Type B pancreatic cell (in vitro differentiated cells): Measurements from ENCODE around the gene TPP1. TPM values are rescaled to one million over a fixed set of nuclear protein-coding genes. Genes with fewer than 3 reads are reported as not detected.

Source experiments
- DNase-seq: peaks from one replicate; pipeline ENCODE4 v3.0.0; 2021; ENCODE audit warnings: mixed read lengths; ENCODE audit not compliant: unreplicated experiment; ENCODE audit errors: extremely low spot score
- H3K27ac Mint-ChIP-seq: 2 replicates; pipeline ENCODE4 v1.8.0; 2021; ENCODE audit warnings: mild to moderate bottlenecking, mixed read lengths
- H3K27me3 Mint-ChIP-seq: 2 replicates; pipeline ENCODE4 v1.8.0; 2021; ENCODE audit warnings: mixed read lengths
- H3K36me3 Mint-ChIP-seq: 2 replicates; pipeline ENCODE4 v1.8.0; 2021; ENCODE audit warnings: mixed read lengths
- H3K4me1 Mint-ChIP-seq: one replicate; pipeline ENCODE4 v1.8.0; 2021; ENCODE audit warnings: mixed read lengths; ENCODE audit not compliant: unreplicated experiment
- H3K4me3 Mint-ChIP-seq: 2 replicates; pipeline ENCODE4 v1.8.0; 2021; ENCODE audit warnings: mild to moderate bottlenecking, mixed read lengths
- H3K9me3 Mint-ChIP-seq: 2 replicates; pipeline ENCODE4 v1.8.0; 2021; ENCODE audit warnings: mixed read lengths
- total RNA-seq: library from RNA; stranded (reverse); gene quantifications from 2 replicates; pipeline ENCODE4 v1.2.1, GENCODE V29; 2021; ENCODE audit warnings: low replicate concordance
- TF ChIP-seq, protein P1 (sequence below): fragments of 200-600 bp; sonication (generic); conservative IDR thresholded peaks from 2 replicates; pipeline ENCODE4 v1.5.0; 2021; ENCODE audit warnings: antibody characterized with exemption, mild to moderate bottlenecking

Gene TPP1
- total RNA-seq, 1 donor from 2014 or later, result 72.8 TPM

DNA sequence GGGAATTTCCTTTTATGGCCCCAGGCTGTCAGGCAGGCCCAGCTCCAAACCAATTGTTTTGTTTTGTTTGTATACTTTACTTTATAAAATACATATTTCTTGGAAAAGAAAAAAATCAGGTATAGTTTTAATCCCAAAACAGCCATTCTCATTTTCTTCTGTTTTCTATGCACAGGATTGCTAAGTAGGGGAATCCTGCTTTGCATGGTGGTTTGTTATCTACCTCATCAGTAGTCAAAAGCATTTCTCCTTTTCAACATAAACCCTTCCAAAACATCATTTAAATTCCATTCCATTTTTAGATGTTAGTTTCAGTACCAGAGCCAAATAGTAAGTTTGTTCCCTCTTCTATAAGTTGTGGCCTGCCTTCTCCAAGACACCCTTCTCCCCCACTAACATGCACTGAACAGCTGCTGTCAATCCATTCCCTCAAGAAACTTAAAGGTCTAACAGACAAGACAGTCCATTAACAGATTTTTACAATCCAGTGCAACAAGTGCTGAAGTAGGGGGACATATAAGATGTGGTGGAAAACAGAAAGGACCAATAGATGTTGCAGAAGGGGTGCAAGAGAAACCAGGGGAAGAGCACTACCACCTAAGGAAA, 11.9 kb downstream of the TPP1 start:
- TF ChIP-seq, protein P1, sequence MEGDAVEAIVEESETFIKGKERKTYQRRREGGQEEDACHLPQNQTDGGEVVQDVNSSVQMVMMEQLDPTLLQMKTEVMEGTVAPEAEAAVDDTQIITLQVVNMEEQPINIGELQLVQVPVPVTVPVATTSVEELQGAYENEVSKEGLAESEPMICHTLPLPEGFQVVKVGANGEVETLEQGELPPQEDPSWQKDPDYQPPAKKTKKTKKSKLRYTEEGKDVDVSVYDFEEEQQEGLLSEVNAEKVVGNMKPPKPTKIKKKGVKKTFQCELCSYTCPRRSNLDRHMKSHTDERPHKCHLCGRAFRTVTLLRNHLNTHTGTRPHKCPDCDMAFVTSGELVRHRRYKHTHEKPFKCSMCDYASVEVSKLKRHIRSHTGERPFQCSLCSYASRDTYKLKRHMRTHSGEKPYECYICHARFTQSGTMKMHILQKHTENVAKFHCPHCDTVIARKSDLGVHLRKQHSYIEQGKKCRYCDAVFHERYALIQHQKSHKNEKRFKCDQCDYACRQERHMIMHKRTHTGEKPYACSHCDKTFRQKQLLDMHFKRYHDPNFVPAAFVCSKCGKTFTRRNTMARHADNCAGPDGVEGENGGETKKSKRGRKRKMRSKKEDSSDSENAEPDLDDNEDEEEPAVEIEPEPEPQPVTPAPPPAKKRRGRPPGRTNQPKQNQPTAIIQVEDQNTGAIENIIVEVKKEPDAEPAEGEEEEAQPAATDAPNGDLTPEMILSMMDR, result no peak
- Mint-ChIP-seq H3K4me1 (peaks cover 25% of the 10 kb centered on the region), H3K9me3 (no peaks in the 10 kb centered on the region), H3K36me3 (peaks cover 17% of the 10 kb centered on the region), H3K27me3 (no peaks in the 10 kb centered on the region), H3K4me3 (peak overlapping the region; percentile 77), H3K27ac (peak overlapping the region; percentile 94)
- no peak for DNase-seq

DNA sequence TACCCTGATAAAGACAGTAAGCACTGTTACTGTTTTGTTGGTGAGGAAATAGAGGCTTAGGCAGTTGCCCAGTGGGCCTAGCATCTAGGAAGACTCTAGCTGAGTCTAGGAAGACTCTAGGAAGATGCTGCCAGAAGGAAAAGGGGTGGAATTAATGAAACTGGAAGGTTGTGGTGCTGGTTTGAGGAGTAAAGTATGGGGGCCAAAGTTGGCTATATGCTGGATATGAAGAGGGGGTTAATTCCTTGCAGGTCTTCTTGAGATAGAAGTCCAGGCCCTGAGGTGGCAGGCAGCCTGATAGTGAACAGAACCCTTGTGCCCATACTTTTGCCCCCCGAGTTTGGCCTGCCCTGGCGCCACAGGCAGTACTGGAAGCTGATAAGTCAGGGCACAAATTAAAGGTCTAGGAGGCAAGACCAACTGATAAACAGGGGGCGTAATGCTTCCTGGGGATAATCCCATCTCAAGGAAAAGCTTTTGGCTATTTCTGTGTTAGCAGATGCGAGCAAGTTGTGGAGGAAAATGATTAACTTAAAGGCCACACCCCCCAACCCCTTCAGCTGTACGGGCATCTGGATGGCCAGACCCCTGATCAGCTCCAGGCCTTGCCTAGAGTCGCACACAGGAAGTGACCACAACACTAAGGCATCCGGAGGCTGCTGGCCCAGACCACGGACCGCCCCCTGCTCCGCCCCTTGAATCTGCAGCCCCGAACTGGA, 12.6 kb downstream of the TPP1 start:
- peak overlapping the region; percentile 94 for H3K27ac Mint-ChIP-seq
- peaks cover 30% of the 10 kb centered on the region for H3K4me1 Mint-ChIP-seq
- H3K27me3 Mint-ChIP-seq, result no peaks in the 10 kb centered on the region
- H3K36me3 Mint-ChIP-seq, result peaks cover 17% of the 10 kb centered on the region
- TF ChIP-seq, protein P1, result no peak
- peak overlapping the region; percentile 77 for H3K4me3 Mint-ChIP-seq
- peak; percentile 87 for DNase-seq
- H3K9me3 Mint-ChIP-seq, result no peaks in the 10 kb centered on the region

DNA sequence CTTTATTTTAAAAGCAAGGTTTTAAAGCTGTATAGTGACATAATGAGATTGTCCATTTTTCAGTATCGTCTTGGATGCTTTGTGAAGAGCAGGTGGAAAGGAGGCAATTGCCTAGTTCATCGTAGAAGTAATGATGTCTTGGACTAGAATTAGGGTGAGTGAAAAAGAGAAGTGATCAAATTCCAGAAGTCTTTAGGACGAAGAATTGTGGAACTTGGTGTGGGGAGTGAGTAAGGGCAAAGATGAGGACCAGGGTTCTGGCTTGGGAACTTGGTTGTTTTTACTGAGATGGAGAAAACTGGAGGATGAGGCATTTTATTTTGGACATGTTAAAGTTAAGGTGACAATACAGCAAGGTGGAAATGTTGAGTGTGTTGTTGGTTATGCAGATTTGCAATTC, 14.4 kb downstream of the TPP1 start:
- DNase-seq, result no peak
- Mint-ChIP-seq H3K27ac (no peak overlapping the region), H3K4me3 (no peak overlapping the region), H3K36me3 (peaks cover 9% of the 10 kb centered on the region), H3K27me3 (no peaks in the 10 kb centered on the region), H3K4me1 (peaks cover 26% of the 10 kb centered on the region), H3K9me3 (no peaks in the 10 kb centered on the region)
- TF ChIP-seq, protein P1, result no peak

DNA sequence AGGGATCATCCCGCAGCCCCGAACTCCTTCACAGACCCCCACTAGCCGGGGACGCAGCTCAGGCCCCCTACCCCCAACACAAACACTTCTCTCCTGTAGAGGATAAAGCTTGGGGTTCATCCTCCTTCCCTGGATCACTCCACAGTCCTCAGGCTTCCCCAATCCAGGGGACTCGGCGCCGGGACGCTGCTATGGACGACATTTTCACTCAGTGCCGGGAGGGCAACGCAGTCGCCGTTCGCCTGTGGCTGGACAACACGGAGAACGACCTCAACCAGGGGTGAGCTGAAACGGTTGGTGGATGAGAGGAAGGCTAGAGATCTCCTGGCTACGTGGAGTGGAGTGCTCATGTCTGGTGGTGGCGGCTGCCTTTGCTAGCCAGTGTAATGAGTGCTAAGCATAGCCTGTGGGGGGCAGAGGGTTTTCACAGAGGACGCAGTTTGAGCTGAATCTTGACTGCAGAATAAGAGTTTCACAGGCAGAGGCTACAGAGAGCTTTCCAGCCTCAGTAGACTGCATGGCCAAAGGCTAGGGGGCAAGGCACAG, 15.1 kb downstream of the TPP1 start:
- peaks cover 12% of the 10 kb centered on the region for H3K36me3 Mint-ChIP-seq
- no peak overlapping the region for H3K4me3 Mint-ChIP-seq
- H3K27ac Mint-ChIP-seq, result no peak overlapping the region
- H3K9me3 Mint-ChIP-seq, result no peaks in the 10 kb centered on the region
- no peak for DNase-seq
- TF ChIP-seq, protein P1, result no peak
- H3K27me3 Mint-ChIP-seq, result no peaks in the 10 kb centered on the region
- peaks cover 26% of the 10 kb centered on the region for H3K4me1 Mint-ChIP-seq

DNA sequence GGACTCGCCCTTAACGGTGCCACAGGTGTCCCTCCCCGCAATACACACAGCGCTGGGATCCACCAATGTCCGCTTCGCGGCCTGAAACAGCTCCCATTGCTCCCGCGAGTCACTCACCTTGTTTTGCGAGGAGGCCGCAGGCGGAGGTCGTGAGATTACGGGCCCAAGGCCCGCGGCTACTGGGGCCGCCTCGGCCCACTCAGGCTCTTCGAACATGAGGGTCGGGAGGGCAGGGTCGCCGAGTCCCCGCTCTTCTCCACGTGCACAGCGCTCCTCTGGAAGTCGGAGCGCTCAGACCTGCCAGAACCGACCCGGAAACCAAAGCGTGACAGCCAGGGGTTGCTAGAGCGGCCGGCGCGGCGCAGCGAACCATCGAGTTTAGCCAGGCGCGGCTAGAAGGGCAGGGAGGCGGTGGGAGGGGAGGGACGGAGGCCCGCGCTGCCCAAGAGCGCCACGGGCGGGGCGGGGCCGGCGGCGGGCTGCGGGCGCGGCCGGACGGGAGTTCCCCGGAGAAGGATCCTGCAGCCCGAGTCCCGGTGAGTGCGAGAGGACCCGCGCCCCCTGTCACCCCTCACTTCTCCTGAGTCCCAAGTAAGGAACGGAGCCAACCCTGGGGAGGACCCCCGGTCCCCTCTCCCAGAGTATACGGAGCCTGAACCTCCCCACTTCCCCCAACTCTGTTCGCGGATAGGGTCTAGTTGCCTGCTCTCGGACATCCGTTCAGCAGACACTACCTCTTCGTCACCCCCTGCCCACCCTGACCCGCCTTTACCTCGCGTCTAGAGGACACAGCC, 15.7 kb downstream of the TPP1 start, which contains the start of the genes ILK and RRP8:
Gene ILK, plus strand, starts transcription at position 488 of the 794 bp plus-strand sequence. CDS start 498 bp downstream, outside the sequence.
Gene RRP8, minus strand, starts transcription at position 330 of the 794 bp plus-strand sequence. Its CDS starts 114 bp downstream, at position 216.
- TF ChIP-seq, protein P1, result no peak
- Mint-ChIP-seq H3K27ac (no peak within 1 kb of the TSS), H3K27me3 (no peaks in the 10 kb centered on the region), H3K4me3 (no peak within 1 kb of the TSS), H3K4me1 (peaks cover 26% of the 10 kb centered on the region), H3K36me3 (peaks cover 14% of the 10 kb centered on the region), H3K9me3 (no peaks in the 10 kb centered on the region)
- peak; percentile 92 for DNase-seq
